Sigmoid colon (tissue), 7 donors: ENCODE measurements around the gene CD101. TPM values are rescaled to one million over a fixed set of nuclear protein-coding genes. Genes with fewer than 3 reads are reported as not detected.
"Not testable (repeated sequence)": the region's sequence is repeated elsewhere in the genome, so short reads cannot be mapped to it uniquely, and the experiment has no call there.

Source experiments
- DNase-seq: peaks from one replicate; pipeline ENCODE4 v3.0.0-alpha.2; 2019
- H3K27ac ChIP-seq, 4 donors: fragments of 200-600 bp; sonication (generic); one replicate each; pipeline ENCODE4 v1.5.1; 2016 to 2019; ENCODE audit warnings: mild to moderate bottlenecking in 1 of 4
- H3K27me3 ChIP-seq, 3 donors: fragments of 200-600 bp; sonication (generic); one replicate each; pipeline ENCODE4 v1.5.1; 2019; ENCODE audit warnings: mild to moderate bottlenecking in 1 of 3
- H3K36me3 ChIP-seq, 4 donors: fragments of 200-600 bp; sonication (generic); one replicate each; pipeline ENCODE4 v1.5.1; 2016 to 2019
- H3K4me1 ChIP-seq, 4 donors: fragments of 200-600 bp; sonication (generic); one replicate each; pipeline ENCODE4 v1.5.1; 2017 to 2019
- H3K4me3 ChIP-seq, 4 donors: fragments of 200-600 bp; sonication (generic); one replicate each; pipeline ENCODE4 v1.5.1; 2017 to 2019; ENCODE audit warnings: mild to moderate bottlenecking in 2 of 4, moderate library complexity in 1 of 4
- H3K9me3 ChIP-seq, 4 donors: fragments of 200-600 bp in 3 of 4; sonication (generic) in 3 of 4; one replicate each; pipeline versions ENCODE4 v1.5.1 to v1.6.1; 2013 to 2019
- EP300 ChIP-seq, 4 donors: sonication (generic); formaldehyde crosslinking; IDR thresholded peaks; one replicate each; pipeline ENCODE4 v1.6.1; 2017; ENCODE audit warnings: antibody characterized with exemption in 4 of 4
- POLR2A ChIP-seq, 2 donors: fragments of 450-650 bp; IDR thresholded peaks; one replicate each; pipeline ENCODE4 v1.6.1; 2016; ENCODE audit warnings: antibody characterized with exemption in 2 of 2, mild to moderate bottlenecking in 2 of 2, moderate library complexity in 2 of 2
- POLR2AphosphoS5 ChIP-seq, 4 donors: sonication (generic); formaldehyde crosslinking; IDR thresholded peaks; one replicate each; pipeline ENCODE4 v1.6.1; 2017; ENCODE audit warnings: antibody characterized with exemption in 4 of 4
- WGBS, 2 donors: extraction: QIAGEN DNeasy Blood & Tissue Kit; methylation state at CpG; one replicate each; pipeline ENCODE4 v1.1.7; 2013; 5-methylcytosine and 5-hydroxymethylcytosine counted together
- intact Hi-C: fragments of 100-400 bp; cut with DNase I; formaldehyde crosslinking; loops from one replicate; pipeline ENCODE4 v1.15.1; 2023
- polyA plus RNA-seq, 3 donors: library from polyadenylated mRNA; stranded (reverse); fragments of 200-250 nt; gene quantifications; one replicate each; pipeline ENCODE4 v1.2.3, GENCODE V29; 2013
- total RNA-seq, 4 donors: library from RNA; depleted of rRNA; stranded (reverse); fragments of >200 nt; gene quantifications; one replicate each; pipeline ENCODE4 v1.1.0, GENCODE V29; 2016
- TF ChIP-seq, protein P1 (sequence below), 4 experiments: fragments of 450-650 bp in 3 of 4; fragments of 200-600 bp in 1 of 4; IDR thresholded peaks; one replicate each; pipeline ENCODE4 v1.5.1; 2016 to 2019; ENCODE audit warnings: antibody characterized with exemption in 4 of 4, mild to moderate bottlenecking in 3 of 4, moderate library complexity in 2 of 4
- donor health status: healthy with polysubstance abuse.
- donor health status: Bipolar disorder and iron deficiency.
- donor health status: healthy.

The CD101 gene
- total and polyA plus RNA-seq, 7 donors, result 0.60 to 1.7 (median 1.1) TPM

DNA sequence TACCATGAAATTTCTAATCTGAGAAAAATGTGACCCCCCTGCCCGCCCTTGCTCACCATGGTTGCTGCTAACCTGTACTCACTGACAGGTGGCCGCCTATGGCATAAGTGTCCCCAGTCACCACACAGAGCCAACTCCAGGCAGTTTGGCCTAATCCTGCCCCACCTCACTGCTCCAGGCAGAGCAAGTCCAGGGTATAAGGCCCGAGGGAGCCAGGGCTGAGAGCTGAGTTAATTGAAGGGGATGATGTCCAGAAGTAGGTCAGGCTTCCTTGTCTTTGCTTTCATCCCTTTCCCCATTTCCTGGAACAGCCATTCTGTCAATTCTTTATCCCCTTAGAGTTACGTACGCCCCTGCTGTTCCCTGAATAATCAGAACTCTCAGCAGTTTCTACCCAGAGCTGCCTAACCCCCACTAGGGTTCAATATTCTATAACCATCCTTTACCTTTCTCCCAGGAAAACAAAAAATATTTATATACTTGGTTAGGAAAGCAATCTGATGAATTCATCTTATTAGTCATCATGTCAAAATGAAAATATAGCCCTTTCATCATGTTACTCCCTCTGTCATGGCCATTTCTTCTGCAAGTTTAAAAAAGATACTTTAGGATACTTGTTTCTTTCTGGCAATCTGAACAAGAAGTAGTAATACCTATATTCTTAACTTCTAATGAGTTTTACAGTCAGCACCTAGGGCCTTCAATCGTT lies 29.4 kb upstream of the CD101 start:
- no peaks in the 10 kb centered on the region for H3K27me3 ChIP-seq
- peaks cover 0 to 32% (median 12%) of the 10 kb centered on the region in 4 donors for H3K36me3 ChIP-seq
- intact Hi-C loops, result no loop called here
- WGBS, 2 donors, result 92 to 93% methylated on average over 6 of the region's 6 CpGs
- DNase-seq, result no peak
- H3K4me1 ChIP-seq, result peaks cover 0 to 34% (median 25%) of the 10 kb centered on the region in 4 donors
- peak overlapping the region; percentile 19 to 76 (median 74) for H3K27ac ChIP-seq
- TF ChIP-seq POLR2A (IDR thresholded peaks at IDR 0.05), result no peak
- no peak for TF ChIP-seq EP300 (IDR thresholded peaks at IDR 0.05)
- no peak for TF ChIP-seq POLR2AphosphoS5 (IDR thresholded peaks at IDR 0.05)
- TF ChIP-seq, protein P1, sequence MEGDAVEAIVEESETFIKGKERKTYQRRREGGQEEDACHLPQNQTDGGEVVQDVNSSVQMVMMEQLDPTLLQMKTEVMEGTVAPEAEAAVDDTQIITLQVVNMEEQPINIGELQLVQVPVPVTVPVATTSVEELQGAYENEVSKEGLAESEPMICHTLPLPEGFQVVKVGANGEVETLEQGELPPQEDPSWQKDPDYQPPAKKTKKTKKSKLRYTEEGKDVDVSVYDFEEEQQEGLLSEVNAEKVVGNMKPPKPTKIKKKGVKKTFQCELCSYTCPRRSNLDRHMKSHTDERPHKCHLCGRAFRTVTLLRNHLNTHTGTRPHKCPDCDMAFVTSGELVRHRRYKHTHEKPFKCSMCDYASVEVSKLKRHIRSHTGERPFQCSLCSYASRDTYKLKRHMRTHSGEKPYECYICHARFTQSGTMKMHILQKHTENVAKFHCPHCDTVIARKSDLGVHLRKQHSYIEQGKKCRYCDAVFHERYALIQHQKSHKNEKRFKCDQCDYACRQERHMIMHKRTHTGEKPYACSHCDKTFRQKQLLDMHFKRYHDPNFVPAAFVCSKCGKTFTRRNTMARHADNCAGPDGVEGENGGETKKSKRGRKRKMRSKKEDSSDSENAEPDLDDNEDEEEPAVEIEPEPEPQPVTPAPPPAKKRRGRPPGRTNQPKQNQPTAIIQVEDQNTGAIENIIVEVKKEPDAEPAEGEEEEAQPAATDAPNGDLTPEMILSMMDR (IDR thresholded peaks at IDR 0.05), result no peak
- H3K4me3 ChIP-seq, result no peak overlapping the region
- no peaks in the 10 kb centered on the region for H3K9me3 ChIP-seq

DNA sequence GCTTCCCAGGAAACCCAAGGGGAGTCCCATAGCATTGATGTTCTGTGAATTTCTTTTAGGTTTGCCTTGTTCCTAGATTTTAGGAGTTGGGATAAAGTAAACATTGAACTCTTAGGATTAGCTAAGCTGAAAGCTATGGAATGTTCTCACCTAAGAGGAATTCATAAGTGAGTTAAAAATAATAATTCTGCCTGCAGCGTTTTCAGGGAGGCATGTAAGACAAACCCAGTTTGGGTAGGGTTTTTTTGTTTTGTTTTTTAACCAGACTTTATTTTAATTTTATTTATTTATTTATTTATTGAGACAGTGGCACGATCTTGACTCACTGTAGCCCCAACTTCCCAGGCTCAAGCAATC lies 28.9 kb upstream of the CD101 start:
- Histone ChIP-seq H3K9me3 (no peaks in the 10 kb centered on the region), H3K4me1 (peaks cover 0 to 34% (median 25%) of the 10 kb centered on the region in 4 donors), H3K36me3 (peaks cover 0 to 27% (median 10%) of the 10 kb centered on the region in 4 donors), H3K27ac (peak overlapping the region; percentile 19 to 76 (median 74)), H3K4me3 (no peak overlapping the region), H3K27me3 (no peaks in the 10 kb centered on the region)
- WGBS, 2 donors, result 86 to 92% methylated on average over 2 of the region's 2 CpGs
- intact Hi-C loops, result no loop called here
- TF ChIP-seq EP300 (IDR thresholded peaks at IDR 0.05) (no peak), POLR2AphosphoS5 (IDR thresholded peaks at IDR 0.05) (no peak), POLR2A (IDR thresholded peaks at IDR 0.05) (no peak)
- TF ChIP-seq, protein P1 (IDR thresholded peaks at IDR 0.05), result no peak
- no peak for DNase-seq

DNA sequence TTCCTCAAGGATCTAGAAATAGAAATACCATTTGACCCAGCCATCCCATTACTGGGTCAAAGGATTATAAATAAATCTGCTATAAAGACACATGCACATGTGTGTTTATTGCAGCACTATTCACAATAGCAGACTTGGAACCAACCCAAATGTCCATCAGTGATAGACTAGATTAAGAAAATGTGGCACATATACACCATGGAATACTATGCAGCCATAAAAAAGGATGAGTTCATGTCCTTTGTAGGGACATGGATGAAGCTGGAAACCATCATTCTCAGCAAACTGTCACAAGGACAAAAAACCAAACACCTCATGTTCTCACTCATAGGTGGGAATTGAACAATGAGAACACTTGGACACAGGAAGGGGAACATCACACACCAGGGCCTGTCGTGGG lies 21.3 kb upstream of the CD101 start:
- 94% methylated on average over 1 of the region's 1 CpG for WGBS, 2 donors
- intact Hi-C loops, H3K36me3 ChIP-seq, H3K27ac ChIP-seq, DNase-seq, H3K9me3 ChIP-seq, H3K27me3 ChIP-seq, H3K4me3 ChIP-seq: not testable (repeated sequence)
- peaks cover 0 to 28% (median 27%) of the 10 kb centered on the region in 4 donors for H3K4me1 ChIP-seq

DNA sequence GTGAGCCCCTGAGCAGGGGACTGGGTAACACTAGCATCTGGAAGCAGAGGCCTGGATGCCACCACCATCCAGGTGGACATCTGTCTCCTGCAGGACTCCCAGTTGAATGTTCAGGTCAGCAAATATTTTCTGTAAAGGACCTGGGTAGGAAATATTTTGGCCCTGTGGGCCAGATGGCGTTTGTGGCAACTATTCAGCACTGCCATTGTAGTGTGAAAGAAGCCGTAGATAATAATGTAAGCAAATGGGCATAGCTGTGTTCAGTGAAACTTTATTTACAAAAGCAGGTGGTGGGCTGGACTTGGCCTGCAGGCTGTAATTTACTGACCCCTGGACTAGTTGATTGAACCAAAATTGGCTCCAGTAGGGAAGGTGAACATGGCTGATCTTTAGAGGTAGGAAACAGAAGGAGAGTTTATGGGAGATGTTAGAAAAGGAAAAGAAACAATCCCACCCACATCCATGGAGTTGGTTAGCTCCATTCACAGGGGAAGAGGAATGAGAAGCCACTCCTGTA lies 20.0 kb upstream of the CD101 start:
- Histone ChIP-seq H3K27ac (peak overlapping the region; percentile 3 to 87 (median 72)), H3K9me3 (no peaks in the 10 kb centered on the region), H3K4me1 (peaks cover 0 to 40% (median 33%) of the 10 kb centered on the region in 4 donors), H3K27me3 (no peaks in the 10 kb centered on the region), H3K36me3 (peaks cover 0 to 5% (median 0%) of the 10 kb centered on the region in 4 donors), H3K4me3 (no peak overlapping the region)
- 75 to 89% methylated on average over 2 of the region's 2 CpGs for WGBS, 2 donors
- no peak for DNase-seq
- intact Hi-C loops, result no loop called here
- TF ChIP-seq POLR2A (IDR thresholded peaks at IDR 0.05), result no peak
- TF ChIP-seq POLR2AphosphoS5 (IDR thresholded peaks at IDR 0.05), result no peak
- TF ChIP-seq, protein P1 (IDR thresholded peaks at IDR 0.05), result no peak
- no peak for TF ChIP-seq EP300 (IDR thresholded peaks at IDR 0.05)

DNA sequence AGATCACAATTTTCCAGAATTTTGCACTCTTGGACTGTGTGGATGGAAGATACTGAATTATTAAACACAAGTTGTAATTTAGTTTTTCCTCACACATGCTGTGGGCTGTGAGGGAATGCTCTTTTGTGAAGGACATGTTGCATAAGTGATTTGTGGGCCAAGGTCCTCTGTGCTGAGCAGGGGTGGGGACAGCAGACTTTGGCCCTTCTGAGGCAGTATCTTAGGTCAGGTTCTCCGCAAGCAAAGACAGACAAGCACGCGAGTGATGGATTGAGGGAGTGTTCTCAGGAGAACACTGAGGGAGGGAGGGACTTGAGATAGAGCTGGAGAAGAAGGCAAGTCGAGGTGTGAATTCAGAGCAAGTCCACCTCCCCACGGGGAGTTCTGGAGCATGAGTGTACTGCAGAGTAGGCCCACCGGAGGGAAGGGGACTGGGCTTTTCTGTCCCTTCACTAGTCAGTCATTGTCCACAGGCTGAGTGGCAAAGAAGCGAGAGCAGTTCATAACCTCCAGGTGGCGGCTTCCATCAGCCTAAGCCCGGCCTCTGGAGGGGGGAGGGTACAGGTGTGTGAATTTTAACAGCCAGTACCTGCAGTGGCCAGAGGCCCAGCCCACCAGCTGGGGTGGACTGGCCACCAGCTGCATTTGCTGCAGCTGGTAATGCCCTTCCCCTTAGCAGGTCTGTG lies 19.1 kb upstream of the CD101 start:
- no peaks in the 10 kb centered on the region for H3K27me3 ChIP-seq
- intact Hi-C loops, result no loop called here
- H3K9me3 ChIP-seq, result no peaks in the 10 kb centered on the region
- WGBS, 2 donors, result 28 to 75% methylated on average over 9 of the region's 9 CpGs
- peaks cover 0 to 48% (median 34%) of the 10 kb centered on the region in 4 donors for H3K4me1 ChIP-seq
- peak overlapping the region; percentile 59 to 87 (median 79) for H3K27ac ChIP-seq
- DNase-seq, result no peak
- H3K36me3 ChIP-seq, result peaks cover 0 to 8% (median 0%) of the 10 kb centered on the region in 4 donors
- H3K4me3 ChIP-seq, result no peak overlapping the region
- no peak for TF ChIP-seq POLR2A (IDR thresholded peaks at IDR 0.05)
- TF ChIP-seq EP300 (IDR thresholded peaks at IDR 0.05), result no peak
- TF ChIP-seq, protein P1 (IDR thresholded peaks at IDR 0.05), result no peak
- no peak for TF ChIP-seq POLR2AphosphoS5 (IDR thresholded peaks at IDR 0.05)
